Measurements from ENCODE around the gene HSPA12B. TPM values are rescaled to one million over a fixed set of nuclear protein-coding genes. Genes with fewer than 3 reads are reported as not detected.

The HSPA12B gene
- total RNA-seq, 2 experiments from 2014 or later = not detected

DNA sequence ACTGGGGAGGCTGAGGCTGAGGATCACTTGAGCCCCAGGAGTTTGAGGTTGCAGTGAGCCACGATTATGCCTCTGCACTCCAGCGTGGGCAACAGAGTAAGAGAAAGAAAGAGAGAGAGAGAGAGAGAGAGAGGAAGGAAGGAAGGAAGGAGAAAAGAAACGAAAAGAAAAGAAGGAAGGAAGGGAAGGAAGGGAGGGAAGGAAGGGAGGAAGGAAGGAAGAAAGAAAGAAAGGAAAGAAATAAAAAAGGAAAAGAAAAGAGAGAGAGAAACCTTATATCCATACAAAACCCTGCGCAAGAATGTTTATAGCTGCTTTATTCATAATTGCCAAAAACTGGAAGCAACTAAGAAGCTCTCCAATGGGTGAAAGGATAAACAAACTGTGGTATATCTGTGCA, 8.1 kb upstream of the HSPA12B start:
- no peaks in the 10 kb centered on the region for H3K36me3 Mint-ChIP-seq (ENCODE audit: low read depth)
- H3K4me3 Mint-ChIP-seq = no peak overlapping the region
- peaks cover 10% of the 10 kb centered on the region for H3K4me1 Mint-ChIP-seq
- CTCF ChIA-PET = interaction anchor here (0.7 kb wide), 1 partner anchor 99 kb away, joined by 4 read pairs; no protein-coding TSS in a partner anchor
- DNase-seq = no peak
- no peaks in the 10 kb centered on the region for H3K9me3 Mint-ChIP-seq
- H3K27ac Mint-ChIP-seq = no peak overlapping the region
- POLR2A ChIA-PET = no interaction called here
- H3K27me3 Mint-ChIP-seq = peaks cover 43% of the 10 kb centered on the region

- ChIA-PET CTCF (interaction anchor here (2.1 kb wide), 1 partner anchor 17 kb away, joined by 10 read pairs; no protein-coding TSS in a partner anchor), POLR2A (no interaction called here)
- Mint-ChIP-seq H3K27ac (no peak overlapping the region), H3K4me1 (no peaks in the 10 kb centered on the region), H3K4me3 (no peak overlapping the region), H3K27me3 (peaks cover 41% of the 10 kb centered on the region), H3K36me3 (ENCODE audit: low read depth) (no peaks in the 10 kb centered on the region), H3K9me3 (no peaks in the 10 kb centered on the region)
- no peak for DNase-seq
These were observed 5.0 kb upstream of the HSPA12B start for GRCh38 chr20:3727401-3728021.

DNA sequence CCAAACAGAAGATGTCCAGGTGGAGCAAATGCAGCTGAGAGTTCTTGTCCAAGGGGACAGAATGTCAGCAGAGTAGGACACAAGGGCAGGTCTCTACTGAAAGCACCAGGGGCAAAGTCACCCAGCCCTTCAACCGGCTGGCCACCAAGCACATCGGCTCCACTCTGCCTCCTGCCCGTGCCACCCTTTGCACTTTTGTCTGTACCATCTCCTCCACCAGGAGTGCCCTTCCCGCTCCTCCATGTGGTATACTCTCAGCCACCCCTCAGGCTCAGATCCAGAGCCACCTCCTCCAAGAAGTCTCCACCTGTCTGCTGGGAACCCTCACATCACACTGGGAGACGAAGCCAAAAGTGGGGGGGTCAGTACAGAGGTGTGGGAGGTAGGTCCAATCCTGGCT, 4.1 kb upstream of the HSPA12B start:
- no peak overlapping the region for H3K27ac Mint-ChIP-seq
- POLR2A ChIA-PET = no interaction called here
- no peak for DNase-seq
- peaks cover 47% of the 10 kb centered on the region for H3K27me3 Mint-ChIP-seq
- no peaks in the 10 kb centered on the region for H3K9me3 Mint-ChIP-seq
- H3K4me3 Mint-ChIP-seq = no peak overlapping the region
- CTCF ChIA-PET = interaction anchor here (1.0 to 2.1 kb wide), 2 partner anchors 18 to 603 kb away, joined by 3 to 10 read pairs; no protein-coding TSS in a partner anchor
- H3K4me1 Mint-ChIP-seq = no peaks in the 10 kb centered on the region
- no peaks in the 10 kb centered on the region for H3K36me3 Mint-ChIP-seq (ENCODE audit: low read depth)

GRCh38 chr20:3728876-3729275, 3.6 kb upstream of the HSPA12B start:
- H3K27ac Mint-ChIP-seq = no peak overlapping the region
- POLR2A ChIA-PET = no interaction called here
- no peak overlapping the region for H3K4me3 Mint-ChIP-seq
- no peaks in the 10 kb centered on the region for H3K36me3 Mint-ChIP-seq (ENCODE audit: low read depth)
- CTCF ChIA-PET = interaction anchor here (1.0 to 1.6 kb wide), 2 partner anchors 69 to 602 kb away, joined by 3 to 4 read pairs; no protein-coding TSS in a partner anchor
- H3K27me3 Mint-ChIP-seq = peaks cover 51% of the 10 kb centered on the region
- H3K9me3 Mint-ChIP-seq = no peaks in the 10 kb centered on the region
- DNase-seq = no peak
- no peaks in the 10 kb centered on the region for H3K4me1 Mint-ChIP-seq

GRCh38 chr20:3729378-3729777, 3.1 kb upstream of the HSPA12B start:
- Mint-ChIP-seq H3K27me3 (peaks cover 51% of the 10 kb centered on the region), H3K4me1 (no peaks in the 10 kb centered on the region), H3K4me3 (no peak overlapping the region), H3K9me3 (no peaks in the 10 kb centered on the region), H3K27ac (no peak overlapping the region), H3K36me3 (ENCODE audit: low read depth) (no peaks in the 10 kb centered on the region)
- DNase-seq = no peak
- ChIA-PET POLR2A (no interaction called here), CTCF (interaction anchor here (1.0 to 1.6 kb wide), 2 partner anchors 70 to 602 kb away, joined by 3 to 4 read pairs; no protein-coding TSS in a partner anchor)

DNA sequence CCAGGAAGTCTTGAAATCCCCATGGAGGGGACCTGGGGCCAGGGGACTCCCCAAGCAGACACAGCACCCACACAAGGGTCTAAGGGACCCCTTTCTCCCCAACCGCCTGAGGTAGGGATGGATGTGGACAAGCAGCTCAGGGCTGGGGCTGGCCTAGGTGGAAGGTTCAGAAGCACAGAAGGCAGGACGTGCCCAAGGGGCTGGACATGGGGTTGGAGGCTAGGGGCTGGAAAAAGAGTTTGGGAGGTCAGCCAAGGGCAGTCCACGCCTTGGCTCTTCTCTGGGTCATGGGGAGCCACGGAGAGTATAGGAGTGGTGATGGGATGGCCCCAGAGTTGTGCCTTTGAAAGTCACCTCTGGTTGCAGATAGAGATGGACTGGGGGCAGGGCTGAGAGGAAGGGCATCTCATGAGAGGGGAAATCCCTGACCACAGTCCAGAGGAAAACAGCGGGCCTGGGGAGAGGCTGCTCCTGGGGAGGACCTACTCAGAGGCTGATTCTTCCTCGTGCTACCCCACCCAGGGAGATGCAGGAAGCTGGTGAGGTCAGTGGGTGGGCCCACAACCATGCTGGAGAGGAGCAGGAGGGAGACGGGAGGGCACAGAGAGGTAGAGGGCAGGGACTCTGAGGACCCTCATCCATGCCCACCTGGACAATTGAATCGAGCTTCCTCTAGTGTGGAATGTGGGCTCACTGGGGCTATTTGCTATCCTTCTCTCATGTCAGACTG, 2.5 kb upstream of the HSPA12B start:
- ChIA-PET CTCF (interaction anchor here (0.5 to 1.8 kb wide), 3 partner anchors 10 to 356 kb away, joined by 3 to 4 read pairs (median 4); no protein-coding TSS in a partner anchor), POLR2A (no interaction called here)

GRCh38 chr20:3730803-3731672, 1.4 kb upstream of the HSPA12B start:
- H3K36me3 Mint-ChIP-seq (ENCODE audit: low read depth) = no peaks in the 10 kb centered on the region
- H3K4me3 Mint-ChIP-seq = no peak overlapping the region
- POLR2A ChIA-PET = no interaction called here
- CTCF ChIA-PET = interaction anchor here (1.6 to 1.8 kb wide), 2 partner anchors 11 to 72 kb away, joined by 4 read pairs; no protein-coding TSS in a partner anchor
- H3K27me3 Mint-ChIP-seq = peaks cover 53% of the 10 kb centered on the region
- H3K27ac Mint-ChIP-seq = no peak overlapping the region
- H3K4me1 Mint-ChIP-seq = no peaks in the 10 kb centered on the region
- H3K9me3 Mint-ChIP-seq = no peaks in the 10 kb centered on the region
- no peak for DNase-seq

More for the DNA sequence above, 2.5 kb upstream of the HSPA12B start:
- Mint-ChIP-seq H3K27ac (no peak overlapping the region), H3K4me1 (no peaks in the 10 kb centered on the region), H3K9me3 (no peaks in the 10 kb centered on the region), H3K4me3 (no peak overlapping the region), H3K36me3 (ENCODE audit: low read depth) (no peaks in the 10 kb centered on the region), H3K27me3 (peaks cover 50% of the 10 kb centered on the region)
- DNase-seq = no peak

DNA sequence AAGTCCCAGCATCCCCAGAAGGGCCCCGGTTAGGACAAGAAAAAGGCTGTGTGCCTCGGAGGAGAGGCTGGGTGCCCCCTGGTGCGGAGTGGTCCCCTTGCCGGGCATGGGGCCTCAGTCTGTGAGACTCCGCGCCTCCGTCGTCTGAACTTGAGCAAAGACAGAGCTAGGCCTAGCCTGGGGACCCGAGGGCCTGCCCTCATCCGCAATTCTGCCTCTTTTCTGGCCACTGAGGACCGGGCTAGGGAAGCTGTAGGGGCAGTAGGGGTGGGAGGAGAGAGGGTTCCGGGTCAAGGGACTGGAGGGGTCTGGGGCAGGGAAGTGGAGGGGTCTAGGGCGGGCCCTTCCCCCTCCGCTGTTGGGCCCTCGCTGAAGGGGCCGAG, 550 bp upstream of the HSPA12B start:
- ChIA-PET CTCF (interaction anchor here (0.7 kb wide), 1 partner anchor 10 kb away, joined by 7 read pairs; no protein-coding TSS in a partner anchor), POLR2A (no interaction called here)
- H3K4me1 Mint-ChIP-seq = no peaks in the 10 kb centered on the region
- H3K27me3 Mint-ChIP-seq = peaks cover 56% of the 10 kb centered on the region
- H3K9me3 Mint-ChIP-seq = no peaks in the 10 kb centered on the region
- no peaks in the 10 kb centered on the region for H3K36me3 Mint-ChIP-seq (ENCODE audit: low read depth)
- no peak overlapping the region for H3K4me3 Mint-ChIP-seq
- DNase-seq = no peak
- H3K27ac Mint-ChIP-seq = no peak overlapping the region

DNA sequence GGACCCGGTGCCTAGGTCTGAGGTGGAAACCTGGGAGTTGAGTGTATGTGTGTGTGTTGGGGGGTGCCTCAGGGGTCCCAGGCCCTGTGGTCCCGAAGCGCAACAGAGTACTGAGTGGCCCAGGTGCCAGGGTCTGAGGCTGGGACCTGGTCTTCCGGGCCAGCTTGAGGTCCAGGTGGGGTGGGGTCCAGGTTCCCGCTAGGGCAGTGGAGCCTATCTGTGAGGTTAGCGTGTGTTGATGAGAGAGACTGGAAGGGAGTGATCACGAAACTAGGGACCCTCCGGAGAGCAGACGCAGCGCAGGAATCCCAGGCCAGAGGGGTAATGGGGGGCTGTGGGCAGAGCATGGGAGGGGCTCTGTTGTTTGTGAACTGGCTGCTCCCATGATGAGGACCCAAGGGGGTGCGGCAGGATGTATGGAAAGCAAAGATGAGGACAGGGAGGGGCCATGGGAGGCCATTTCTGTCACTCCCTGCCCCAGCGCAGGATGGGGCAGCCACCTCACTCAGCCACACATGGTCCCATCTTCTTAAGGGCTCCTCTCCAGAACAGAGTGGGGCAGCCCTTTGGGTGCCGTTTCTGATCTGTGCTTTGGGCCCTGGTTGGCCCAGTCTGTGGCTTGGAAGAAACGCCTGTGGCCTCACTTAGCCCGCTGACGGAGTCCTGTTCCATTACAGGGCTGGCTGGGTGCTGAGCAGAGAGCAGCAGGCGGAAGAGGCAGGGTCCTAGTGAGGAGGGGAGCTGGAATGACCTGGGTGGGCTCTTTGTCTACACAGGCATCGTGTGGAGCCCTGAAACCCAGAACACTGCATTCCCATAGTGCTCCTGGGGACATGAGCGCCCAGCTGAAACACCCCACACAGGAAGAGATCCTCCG, 872 bp downstream of the HSPA12B start:
- CTCF ChIA-PET = no interaction called here
- Mint-ChIP-seq H3K4me3 (no peak overlapping the region), H3K27me3 (peaks cover 46% of the 10 kb centered on the region), H3K4me1 (no peaks in the 10 kb centered on the region), H3K36me3 (ENCODE audit: low read depth) (no peaks in the 10 kb centered on the region), H3K27ac (no peak overlapping the region), H3K9me3 (no peaks in the 10 kb centered on the region)
- POLR2A ChIA-PET = no interaction called here
- DNase-seq = no peak

DNA sequence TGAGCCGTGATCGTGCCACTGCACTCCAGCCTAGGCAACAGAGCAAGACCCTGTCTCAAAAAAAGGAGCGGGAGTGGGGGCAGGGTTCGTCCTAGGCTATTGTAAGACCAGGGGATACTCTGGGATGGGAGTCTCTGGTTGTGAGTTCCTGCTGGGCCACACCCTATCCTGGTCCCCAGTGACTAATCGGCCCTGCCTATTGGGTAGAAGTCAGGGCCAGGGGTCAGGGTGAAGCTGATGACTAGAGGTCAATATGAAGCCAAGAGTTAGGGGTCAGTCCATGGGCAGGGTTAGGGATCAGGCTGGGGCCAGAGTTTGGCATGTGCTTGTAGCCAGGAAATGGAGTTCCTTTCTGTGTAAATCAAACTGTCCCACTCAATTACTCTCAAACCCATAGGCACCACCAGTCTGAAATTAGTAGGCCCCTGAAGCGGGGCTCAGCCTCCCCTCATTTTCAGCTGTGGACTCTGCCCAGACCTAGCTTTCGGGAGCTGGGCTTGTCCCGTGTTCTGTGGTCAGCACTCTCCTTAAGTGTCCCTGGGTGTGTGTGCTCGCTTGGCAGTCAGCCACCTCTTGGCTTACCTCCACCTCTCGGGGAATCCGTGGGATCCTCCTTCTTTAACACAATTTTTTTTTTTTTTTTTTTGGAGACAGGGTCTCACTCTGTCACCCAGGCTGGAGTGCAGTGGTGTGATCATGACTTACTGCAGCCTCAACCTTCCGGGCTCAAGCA, 1.8 kb downstream of the HSPA12B start:
- Mint-ChIP-seq H3K36me3 (ENCODE audit: low read depth) (no peaks in the 10 kb centered on the region), H3K4me3 (no peak overlapping the region), H3K27ac (no peak overlapping the region), H3K4me1 (no peaks in the 10 kb centered on the region), H3K9me3 (no peaks in the 10 kb centered on the region), H3K27me3 (peaks cover 46% of the 10 kb centered on the region)
- CTCF ChIA-PET = interaction anchor here (1.0 kb wide), 1 partner anchor 23 kb away, joined by 3 read pairs; no protein-coding TSS in a partner anchor
- POLR2A ChIA-PET = no interaction called here
- DNase-seq = no peak

DNA sequence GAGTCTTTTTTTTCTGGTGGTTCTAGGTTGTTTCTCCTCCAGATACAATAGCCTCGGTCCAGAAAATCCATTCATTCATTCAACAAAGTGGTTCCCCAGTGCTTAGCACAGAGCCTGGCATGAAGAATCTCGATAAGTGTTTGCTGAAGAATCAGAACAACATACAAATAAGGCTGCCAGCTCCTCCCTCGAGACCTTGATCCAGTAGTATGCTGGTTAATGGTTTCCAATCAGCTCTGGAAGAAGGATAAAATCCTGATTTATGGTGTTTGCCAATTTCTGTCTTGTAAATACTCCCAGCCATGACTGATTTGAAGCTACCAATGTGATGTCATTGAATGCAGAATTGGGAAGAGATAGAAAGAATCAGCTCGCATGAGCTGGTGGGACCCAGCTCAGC, 3.3 kb downstream of the HSPA12B start:
- peaks cover 40% of the 10 kb centered on the region for H3K27me3 Mint-ChIP-seq
- H3K27ac Mint-ChIP-seq = no peak overlapping the region
- ChIA-PET POLR2A (no interaction called here), CTCF (interaction anchor here (1.2 kb wide), 1 partner anchor 32 kb away, joined by 3 read pairs; the partner anchor contains the start of gene ADISSP)
- no peaks in the 10 kb centered on the region for H3K9me3 Mint-ChIP-seq
- H3K4me1 Mint-ChIP-seq = no peaks in the 10 kb centered on the region
- no peak overlapping the region for H3K4me3 Mint-ChIP-seq
- no peak for DNase-seq
- no peaks in the 10 kb centered on the region for H3K36me3 Mint-ChIP-seq (ENCODE audit: low read depth)
